Mesothelial cell of epicardium (in vitro differentiated cells): ENCODE results near the gene POLR1B. TPM values are rescaled to one million over a fixed set of nuclear protein-coding genes. Genes with fewer than 3 reads are reported as not detected.
"Not testable (repeated sequence)": the region's sequence is repeated elsewhere in the genome, so short reads cannot be mapped to it uniquely, and the experiment has no call there.

Source experiments
- DNase-seq, 2 experiments: peaks; one replicate each; pipeline ENCODE4 v3.0.0; 2021; ENCODE audit warnings: low spot score in 2 of 2; ENCODE audit not compliant: unreplicated experiment in 2 of 2
- H3K27ac Mint-ChIP-seq: 2 replicates; pipeline ENCODE4 v1.8.0; 2021; ENCODE audit warnings: mixed read lengths
- H3K27me3 Mint-ChIP-seq: 2 replicates; pipeline ENCODE4 v1.8.0; 2021; ENCODE audit warnings: low read depth, mixed read lengths
- H3K36me3 Mint-ChIP-seq: 2 replicates; pipeline ENCODE4 v1.8.0; 2021; ENCODE audit warnings: mixed read lengths
- H3K4me1 Mint-ChIP-seq: 2 replicates; pipeline ENCODE4 v1.8.0; 2021; ENCODE audit warnings: mixed read lengths
- H3K4me3 Mint-ChIP-seq: 2 replicates; pipeline ENCODE4 v1.8.0; 2021; ENCODE audit warnings: mild to moderate bottlenecking, moderate library complexity, mixed read lengths
- H3K9me3 Mint-ChIP-seq: 2 replicates; pipeline ENCODE4 v1.8.0; 2021; ENCODE audit warnings: mixed read lengths
- CTCF ChIP-seq: fragments of 200-600 bp; sonication (generic); IDR thresholded peaks from one replicate; pipeline ENCODE4 v1.5.0; 2021; ENCODE audit warnings: antibody characterized with exemption; ENCODE audit not compliant: unreplicated experiment
- total RNA-seq: library from RNA; stranded (reverse); gene quantifications from 3 replicates; pipeline ENCODE4 v1.2.1, GENCODE V29; 2021

Gene POLR1B
- total RNA-seq = 28.0 to 36.5 TPM (median 28.3 TPM) in 3 replicates

GRCh38 chr2:112542123-112542983 lies at the start of gene POLR1B:
TSS of gene POLR1B (plus strand) at chr2:112542465. CDS start at chr2:112542495, 30 bp downstream.
- DNase-seq = peak; percentile 38 to 70
- Mint-ChIP-seq H3K36me3 (peaks cover 2% of the 10 kb centered on the region), H3K4me3 (no peak within 1 kb of the TSS), H3K27me3 (no peaks in the 10 kb centered on the region), H3K27ac (no peak within 1 kb of the TSS), H3K4me1 (peaks cover 6% of the 10 kb centered on the region), H3K9me3 (no peaks in the 10 kb centered on the region)
- no peak for TF ChIP-seq CTCF

GRCh38 chr2:112493048-112493447 lies 49.2 kb upstream of the POLR1B start:
- peaks cover 11% of the 10 kb centered on the region for H3K36me3 Mint-ChIP-seq
- no peaks in the 10 kb centered on the region for H3K27me3 Mint-ChIP-seq
- TF ChIP-seq CTCF = no peak
- no peak overlapping the region for H3K4me3 Mint-ChIP-seq
- no peaks in the 10 kb centered on the region for H3K9me3 Mint-ChIP-seq
- no peaks in the 10 kb centered on the region for H3K4me1 Mint-ChIP-seq
- H3K27ac Mint-ChIP-seq = no peak overlapping the region
- no peak for DNase-seq

- no peaks in the 10 kb centered on the region for H3K27me3 Mint-ChIP-seq
- no peak overlapping the region for H3K27ac Mint-ChIP-seq
- no peaks in the 10 kb centered on the region for H3K9me3 Mint-ChIP-seq
- DNase-seq = no peak
- H3K4me3 Mint-ChIP-seq = no peak overlapping the region
- H3K36me3 Mint-ChIP-seq = peaks cover 8% of the 10 kb centered on the region
- no peaks in the 10 kb centered on the region for H3K4me1 Mint-ChIP-seq
- no peak for TF ChIP-seq CTCF
Measured at GRCh38 chr2:112493858-112494648, 48.2 kb upstream of the POLR1B start.

- no peaks in the 10 kb centered on the region for H3K27me3 Mint-ChIP-seq
- no peaks in the 10 kb centered on the region for H3K4me1 Mint-ChIP-seq
- H3K4me3 Mint-ChIP-seq = no peak overlapping the region
- TF ChIP-seq CTCF = no peak
- H3K9me3 Mint-ChIP-seq = no peaks in the 10 kb centered on the region
- no peak overlapping the region for H3K27ac Mint-ChIP-seq
- no peak for DNase-seq
- H3K36me3 Mint-ChIP-seq = peaks cover 13% of the 10 kb centered on the region
Measured at GRCh38 chr2:112494828-112495227, 47.4 kb upstream of the POLR1B start.

- H3K27me3 Mint-ChIP-seq, DNase-seq, H3K9me3 Mint-ChIP-seq, H3K4me3 Mint-ChIP-seq, H3K27ac Mint-ChIP-seq, H3K4me1 Mint-ChIP-seq: not testable (repeated sequence)
- H3K36me3 Mint-ChIP-seq = peaks cover 15% of the 10 kb centered on the region
Measured at GRCh38 chr2:112495878-112496277, 46.4 kb upstream of the POLR1B start.

- not testable (repeated sequence) for H3K4me3 Mint-ChIP-seq, H3K27ac Mint-ChIP-seq, DNase-seq, H3K4me1 Mint-ChIP-seq, H3K27me3 Mint-ChIP-seq
- peaks cover 10% of the 10 kb centered on the region for H3K9me3 Mint-ChIP-seq
- H3K36me3 Mint-ChIP-seq = peaks cover 26% of the 10 kb centered on the region
Measured at GRCh38 chr2:112500850-112501484, 41.3 kb upstream of the POLR1B start.

- not testable (repeated sequence) for H3K9me3 Mint-ChIP-seq, H3K4me3 Mint-ChIP-seq, DNase-seq, H3K27ac Mint-ChIP-seq, H3K27me3 Mint-ChIP-seq, H3K4me1 Mint-ChIP-seq
- H3K36me3 Mint-ChIP-seq = peaks cover 14% of the 10 kb centered on the region
Measured at GRCh38 chr2:112509239-112509998, 32.8 kb upstream of the POLR1B start.
